GM21825 (cell line): ENCODE results near the gene TPO.
"Not testable (repeated sequence)": the region's sequence is repeated elsewhere in the genome, so short reads cannot be mapped to it uniquely, and the experiment has no call there.

ENCODE experiments used
- ATAC-seq: cut with Tn5 transposase; IDR thresholded peaks from one replicate; pipeline ENCODE4 v1.9.1; 2021; ENCODE audit warnings: mild to moderate bottlenecking, moderate library complexity; ENCODE audit not compliant: unreplicated experiment

TPO gene

DNA sequence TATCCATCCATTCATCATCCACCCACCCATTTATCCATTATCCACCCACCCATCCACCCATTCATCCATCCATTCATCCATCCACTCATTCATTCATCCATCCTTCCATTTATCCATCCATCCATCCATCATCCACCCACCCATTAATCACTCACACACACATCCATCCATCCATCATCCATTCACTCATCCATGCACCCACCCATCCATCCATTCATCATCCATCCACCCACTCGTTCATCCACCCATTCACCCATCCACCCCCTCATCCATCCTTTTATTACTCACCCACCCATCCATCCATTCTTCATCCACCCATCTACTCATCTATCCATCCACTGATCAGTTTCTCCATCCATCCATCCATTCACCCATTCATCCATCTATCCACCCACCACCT lies 8.1 kb upstream of the TPO start:
- ATAC-seq = no peak

DNA sequence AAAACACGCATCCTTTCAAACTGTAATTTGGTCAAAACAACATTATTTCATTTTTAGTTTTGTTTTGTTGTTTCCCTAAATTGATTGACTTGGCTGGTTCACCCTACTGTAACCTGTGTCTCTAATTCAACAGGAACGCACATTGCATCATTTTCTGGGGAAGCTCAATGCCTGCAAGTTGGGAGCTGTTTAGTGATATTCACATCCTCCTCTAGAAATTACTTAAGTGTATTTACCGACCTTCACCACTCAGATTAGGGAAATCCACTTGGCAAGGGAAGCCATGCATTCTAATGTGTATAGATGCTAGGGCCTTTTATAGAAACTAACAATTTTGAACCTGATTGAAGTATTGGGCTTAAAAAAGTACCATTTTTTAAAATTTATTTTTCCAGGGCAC lies 7.3 kb upstream of the TPO start:
- ATAC-seq = no peak

DNA sequence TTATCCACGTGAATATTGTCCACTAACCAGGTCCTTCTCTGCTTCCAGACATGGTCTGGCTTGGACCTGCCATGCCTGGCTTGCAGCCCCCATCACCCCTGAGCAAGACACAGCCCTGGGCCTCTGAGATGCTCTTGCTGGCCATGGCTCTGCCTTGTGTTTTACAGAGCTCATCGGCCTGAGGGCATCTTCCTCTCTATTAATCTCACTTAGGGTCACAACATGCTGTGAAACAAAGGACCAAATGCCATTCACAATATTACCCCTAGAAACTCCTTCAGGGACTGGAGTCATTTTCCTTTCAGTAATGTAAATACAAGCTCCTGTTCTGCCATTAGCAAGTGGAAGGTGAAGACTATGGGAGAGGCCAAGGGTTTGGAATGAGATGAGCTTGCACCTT lies 6.8 kb upstream of the TPO start:
- ATAC-seq = no peak

DNA sequence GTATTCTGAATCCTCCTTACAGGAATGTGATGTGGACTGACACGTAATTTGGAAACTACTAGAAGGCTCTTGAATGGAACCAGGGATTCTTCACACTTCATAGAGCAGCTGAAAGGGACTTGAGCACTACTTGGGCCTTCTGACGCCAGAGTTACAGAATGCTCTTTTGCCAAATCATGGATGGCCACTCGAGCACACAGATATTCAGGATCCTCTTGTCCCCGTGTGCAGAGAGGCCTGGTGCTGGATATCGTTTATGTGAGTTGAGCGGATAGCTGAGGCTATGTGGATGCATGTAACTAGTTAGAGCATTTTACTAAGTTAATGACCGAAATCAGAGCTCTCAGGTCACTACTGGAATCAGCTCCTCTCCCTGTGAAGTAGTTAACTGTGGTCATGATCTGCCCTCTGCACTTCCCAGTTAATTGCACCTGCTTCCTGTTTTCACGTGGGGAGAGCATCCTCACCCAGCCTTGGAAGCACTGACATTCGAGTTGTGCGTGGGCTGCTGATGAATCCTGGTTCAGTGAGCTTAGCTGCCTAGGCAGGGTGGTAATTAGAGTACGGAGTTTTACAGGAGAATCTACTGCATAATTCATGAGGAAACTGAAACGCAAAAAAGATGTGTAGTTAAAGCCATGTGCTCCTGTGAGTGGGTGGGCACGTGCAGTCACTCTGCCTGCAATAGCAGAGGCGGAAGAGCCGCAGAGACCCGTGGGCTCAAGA lies 5.2 kb upstream of the TPO start:
- no peak for ATAC-seq

DNA sequence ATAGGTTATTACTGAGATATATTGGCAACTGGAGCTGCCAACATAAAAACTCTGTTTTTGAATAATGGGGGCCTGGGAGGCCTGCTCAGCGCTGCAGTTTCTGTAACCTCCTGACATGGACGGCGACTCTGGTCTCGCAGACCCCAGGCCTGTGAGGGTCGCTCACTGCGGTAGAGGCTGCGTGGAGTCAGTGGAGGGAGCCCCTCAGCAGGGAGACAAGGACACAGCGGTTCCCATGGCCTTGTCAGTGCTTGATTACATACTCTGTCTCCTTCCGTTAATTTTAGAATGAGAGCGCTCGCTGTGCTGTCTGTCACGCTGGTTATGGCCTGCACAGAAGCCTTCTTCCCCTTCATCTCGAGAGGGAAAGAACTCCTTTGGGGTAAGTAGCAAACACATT lies 858 bp downstream of the TPO start:
- ATAC-seq = no peak

DNA sequence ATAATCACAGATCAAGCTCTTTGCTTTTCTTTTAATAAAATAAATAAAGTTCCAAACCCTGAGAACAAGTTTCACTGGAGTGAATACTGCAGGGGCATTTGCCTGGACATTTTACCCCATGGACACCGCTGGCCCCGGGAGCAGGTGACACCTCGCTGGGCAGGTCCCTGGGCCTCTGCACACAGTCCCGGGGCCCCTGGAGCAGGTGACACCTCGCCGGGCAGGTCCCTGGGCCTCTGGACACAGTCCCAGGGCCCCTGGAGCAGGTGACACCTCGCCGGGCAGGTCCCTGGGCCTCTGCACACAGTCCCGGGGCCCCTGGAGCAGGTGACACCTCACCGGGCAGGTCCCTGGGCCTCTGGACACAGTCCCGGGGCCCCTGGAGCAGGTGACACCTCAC lies 1.6 kb downstream of the TPO start:
- ATAC-seq = not testable (repeated sequence)

DNA sequence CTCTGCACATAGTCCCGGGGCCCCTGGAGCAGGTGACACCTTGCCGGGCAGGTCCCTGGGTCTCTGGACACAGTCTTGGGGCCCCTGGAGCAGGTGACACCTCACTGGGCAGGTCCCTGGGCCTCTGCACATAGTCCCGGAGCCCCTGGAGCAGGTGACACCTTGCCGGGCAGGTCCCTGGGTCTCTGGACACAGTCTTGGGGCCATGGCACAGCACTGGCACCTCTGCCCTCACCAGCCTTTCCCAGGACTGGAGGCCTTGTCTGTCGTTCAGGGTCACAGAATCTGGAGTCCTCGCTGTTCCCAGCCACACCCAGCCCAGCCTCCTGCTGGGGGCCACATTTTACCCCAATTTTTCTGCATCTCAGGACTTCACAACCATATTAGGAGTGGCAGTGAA lies 2.2 kb downstream of the TPO start:
- ATAC-seq = no peak

DNA sequence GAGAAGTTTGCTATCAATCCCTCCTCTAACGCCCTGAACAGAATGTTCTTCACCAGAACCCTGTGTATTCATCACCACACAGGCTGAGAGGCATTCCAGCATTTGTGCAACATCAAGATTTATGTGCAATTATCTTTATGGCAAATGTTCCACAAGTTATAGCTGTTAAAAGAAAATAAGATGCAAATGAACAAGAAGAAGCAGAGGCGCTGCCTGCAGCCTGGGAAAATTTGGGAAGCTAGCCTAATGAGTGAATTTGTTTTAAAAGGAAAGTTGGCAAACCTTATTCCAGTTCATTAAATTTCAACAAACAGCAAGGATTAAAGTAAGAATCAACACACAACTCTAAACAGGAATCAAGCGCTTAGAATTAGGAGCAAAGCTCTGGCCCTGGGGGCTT lies 5.3 kb downstream of the TPO start:
- ATAC-seq = no peak

DNA sequence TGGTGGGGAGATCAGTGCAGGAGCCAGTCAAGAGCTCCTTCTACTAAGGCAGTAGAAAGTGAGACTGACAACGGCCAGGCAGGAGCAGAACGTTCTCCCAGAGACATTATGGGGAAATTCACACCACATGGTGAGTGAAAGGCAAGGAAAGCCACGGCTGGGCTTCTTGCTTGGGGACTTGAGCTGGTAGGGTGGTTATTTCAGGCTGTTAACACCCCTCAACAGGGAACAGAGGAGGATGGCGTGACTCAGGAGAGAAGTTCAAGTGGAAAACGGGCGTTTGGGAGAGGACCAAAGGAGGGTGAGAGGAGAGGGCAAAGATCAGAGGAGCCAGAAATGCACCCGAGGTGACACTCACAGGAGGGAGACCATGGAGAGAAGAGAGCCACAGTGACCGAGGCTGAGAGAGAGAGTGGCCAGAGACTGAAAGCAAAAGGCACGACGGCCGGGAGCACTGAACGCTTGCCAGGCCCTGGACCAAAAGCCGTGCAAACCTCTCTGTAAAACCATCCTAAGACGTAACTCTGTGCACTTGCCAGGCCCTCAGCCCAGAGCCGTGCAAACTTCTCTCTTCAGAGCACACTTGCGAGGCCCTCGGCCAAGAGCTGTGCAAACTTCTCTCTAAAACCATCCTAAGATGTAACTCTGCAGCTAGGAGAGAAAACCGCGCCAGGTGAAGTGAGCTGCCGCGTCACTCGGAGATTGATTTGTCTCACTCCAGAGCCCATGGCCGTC lies 7.7 kb downstream of the TPO start:
- ATAC-seq = no peak

DNA sequence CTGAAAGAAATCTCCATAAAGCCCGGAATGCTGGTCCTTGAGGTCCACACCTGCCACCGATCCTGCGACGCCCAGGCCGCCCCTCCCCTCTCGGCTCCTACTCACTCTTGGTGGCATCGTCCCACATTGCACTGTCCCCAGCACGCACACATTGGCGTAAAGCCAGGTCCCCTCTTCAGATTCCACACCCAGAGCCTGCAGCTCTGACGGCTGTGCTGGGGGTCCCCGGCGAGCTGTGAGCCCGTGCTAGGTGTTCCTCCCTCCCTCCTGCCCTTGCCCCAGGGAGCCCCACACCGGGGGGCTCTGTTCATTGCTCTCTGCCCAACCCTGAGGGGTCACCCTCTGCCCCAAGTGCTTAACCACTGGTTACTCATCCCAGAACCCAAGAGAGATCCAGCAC lies 8.5 kb downstream of the TPO start:
- no peak for ATAC-seq

DNA sequence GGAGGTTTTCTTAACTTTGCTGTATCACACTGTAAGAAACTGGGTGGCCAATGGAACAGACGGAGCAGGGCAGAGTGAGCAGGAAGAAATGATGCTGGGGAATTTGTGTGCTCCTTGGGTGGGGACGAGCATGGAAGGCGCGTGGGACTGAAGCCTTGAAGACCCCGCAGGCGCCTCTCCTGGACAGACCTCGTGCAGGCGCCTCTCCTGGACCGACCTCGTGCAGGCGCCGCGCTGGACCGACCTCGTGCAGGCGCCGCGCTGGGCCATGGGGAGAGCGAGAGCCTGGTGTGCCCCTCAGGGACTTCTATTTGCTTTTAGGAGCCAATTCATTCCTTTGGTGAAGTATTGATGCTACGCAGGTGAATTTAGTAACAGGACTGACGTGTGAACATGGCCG lies 8.9 kb downstream of the TPO start:
- ATAC-seq = no peak

DNA sequence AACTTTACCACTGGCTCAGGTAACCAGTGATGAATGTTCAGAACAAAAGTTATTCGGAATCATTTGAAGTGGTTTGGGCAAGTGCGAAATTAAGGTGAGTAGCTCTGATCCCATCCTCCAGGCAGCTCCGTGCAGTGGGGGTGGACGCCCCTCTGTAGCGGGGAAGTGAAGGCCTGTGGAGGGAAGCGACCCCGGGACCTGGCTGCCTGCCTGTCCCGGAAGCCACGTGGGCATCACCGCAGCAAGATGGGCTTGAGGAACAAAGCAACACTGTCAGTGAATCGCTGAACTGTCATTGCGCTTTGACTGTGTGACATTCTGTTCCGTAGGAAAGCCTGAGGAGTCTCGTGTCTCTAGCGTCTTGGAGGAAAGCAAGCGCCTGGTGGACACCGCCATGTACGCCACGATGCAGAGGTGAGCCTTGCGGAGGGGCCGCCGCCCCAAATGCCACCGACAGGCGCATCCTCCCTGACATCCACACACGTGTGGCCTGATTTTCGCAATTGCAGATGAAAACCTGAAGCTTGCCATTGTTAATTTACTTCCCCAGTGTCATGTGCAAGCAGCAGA lies 9.5 kb downstream of the TPO start:
- no peak for ATAC-seq

DNA sequence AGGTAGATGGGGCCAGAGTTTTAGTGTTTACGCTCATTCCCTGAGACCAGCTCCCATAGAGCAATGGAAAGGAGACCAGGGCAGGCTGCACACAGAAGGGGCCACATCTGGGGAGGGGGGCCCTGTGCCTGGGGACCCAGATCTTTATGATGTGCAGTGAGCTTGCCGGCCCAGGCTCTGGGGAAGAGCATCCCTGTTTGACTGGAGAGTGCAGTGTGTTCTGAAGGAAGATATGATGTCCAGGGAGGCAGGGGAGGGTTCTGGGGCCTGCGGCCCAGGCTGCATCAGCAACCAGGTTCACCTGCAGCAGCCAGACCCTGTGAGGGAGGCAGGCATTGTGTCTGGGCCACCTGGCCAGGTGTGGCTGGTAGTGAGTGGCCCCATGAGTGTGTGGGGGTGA lies 13.8 kb downstream of the TPO start:
- ATAC-seq = no peak

DNA sequence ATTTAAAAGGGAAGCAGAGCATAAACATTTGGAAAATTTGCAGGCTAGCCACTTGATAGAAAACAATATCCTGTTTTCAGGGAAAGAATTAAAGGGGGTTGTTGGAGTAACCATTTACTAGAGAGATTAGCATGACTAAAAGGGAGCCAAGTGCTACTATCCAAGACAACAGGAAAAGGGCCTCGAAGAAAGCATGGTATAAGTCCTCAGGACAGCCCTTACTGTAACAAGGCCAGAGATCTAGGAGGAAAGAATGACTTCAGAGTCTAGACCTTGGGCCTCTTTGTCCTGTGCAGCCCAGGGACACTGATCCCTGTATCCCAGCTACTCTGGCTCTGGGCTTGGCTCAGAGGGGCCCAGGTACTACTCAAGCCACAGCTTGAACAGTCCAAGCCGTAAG lies 16.6 kb downstream of the TPO start:
- no peak for ATAC-seq

DNA sequence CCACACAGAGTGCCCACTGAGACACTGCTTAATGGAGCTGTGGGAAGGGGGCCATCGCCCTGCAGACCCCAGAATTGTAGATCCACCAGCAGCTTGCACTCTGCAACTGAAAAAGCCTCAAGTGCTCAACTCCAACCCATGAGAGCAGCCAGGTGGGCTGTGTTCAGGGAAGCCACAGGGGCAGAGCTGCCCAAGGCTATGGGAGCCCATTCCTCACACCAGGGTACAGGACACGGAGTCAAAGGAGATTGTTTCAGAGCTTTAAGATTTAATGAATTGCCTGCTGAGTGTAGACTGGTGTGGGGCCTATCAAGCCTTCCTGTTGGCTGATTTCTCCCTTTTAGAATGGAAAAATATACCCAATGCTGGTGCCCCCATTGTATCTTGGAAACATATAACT lies 17.2 kb downstream of the TPO start:
- ATAC-seq = no peak

DNA sequence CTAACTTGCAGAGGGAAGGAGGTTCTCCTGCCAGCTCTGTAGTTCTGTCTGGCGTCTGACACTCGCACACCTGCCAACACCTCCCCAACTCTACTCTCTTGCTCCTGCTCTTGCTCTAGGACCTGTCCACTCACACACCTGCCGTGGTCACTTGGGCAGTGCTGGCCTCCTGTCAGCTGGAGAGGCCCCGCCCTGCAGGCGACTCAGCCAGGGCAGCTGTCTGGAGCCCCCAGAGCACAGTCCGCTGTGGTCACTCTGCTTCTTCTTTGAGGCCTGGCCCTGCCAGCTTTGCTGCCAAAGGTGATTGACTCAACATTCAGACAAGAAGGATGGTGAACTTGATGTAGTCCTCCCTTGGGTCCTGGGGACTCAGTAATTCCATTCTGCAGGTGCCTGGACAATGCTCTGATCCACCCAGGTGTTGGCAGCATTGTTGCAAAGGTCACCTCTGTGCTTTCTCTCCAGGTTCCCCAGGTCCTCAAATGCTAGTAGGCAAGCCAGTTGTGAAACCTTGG lies 18.7 kb downstream of the TPO start:
- ATAC-seq = no peak

DNA sequence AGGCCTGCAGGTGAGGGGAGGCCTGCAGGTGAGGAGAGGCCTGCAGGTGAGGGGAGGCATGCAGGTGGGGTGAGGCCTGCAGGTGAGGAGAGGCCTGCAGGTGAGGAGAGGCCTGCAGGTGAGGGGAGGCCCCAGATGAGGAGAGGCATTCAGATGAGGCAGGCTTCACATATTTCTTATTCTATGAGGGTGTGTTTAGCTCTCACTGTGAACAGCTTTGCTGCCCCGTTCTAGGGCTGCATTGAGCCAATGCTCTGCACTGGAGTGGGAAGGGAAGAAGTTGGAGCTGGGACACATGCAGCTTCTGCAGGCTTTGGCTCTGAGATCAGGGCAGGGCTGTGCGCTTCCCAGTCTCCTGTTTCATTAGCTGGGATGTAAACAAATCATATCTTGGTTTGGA lies 19.5 kb downstream of the TPO start:
- ATAC-seq = no peak

DNA sequence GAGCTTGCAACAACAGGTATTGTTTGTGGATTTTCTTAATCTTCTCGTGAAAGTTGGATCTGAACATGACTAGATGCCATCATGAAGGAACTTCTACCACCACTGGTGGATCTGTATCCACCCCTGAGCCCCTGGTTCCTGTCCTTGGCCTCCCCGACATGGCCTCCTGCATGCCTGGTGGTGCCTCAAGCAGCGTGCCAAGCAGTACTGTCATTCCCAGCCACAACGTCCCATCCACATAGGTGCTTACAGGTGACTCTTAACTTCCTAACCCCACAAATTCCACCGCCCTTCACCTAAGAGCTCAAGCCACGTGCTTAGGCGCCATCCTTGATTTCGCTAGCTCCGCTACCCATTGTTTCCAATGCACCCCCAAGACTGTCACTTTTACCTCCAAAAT lies 23.1 kb downstream of the TPO start:
- ATAC-seq = no peak

DNA sequence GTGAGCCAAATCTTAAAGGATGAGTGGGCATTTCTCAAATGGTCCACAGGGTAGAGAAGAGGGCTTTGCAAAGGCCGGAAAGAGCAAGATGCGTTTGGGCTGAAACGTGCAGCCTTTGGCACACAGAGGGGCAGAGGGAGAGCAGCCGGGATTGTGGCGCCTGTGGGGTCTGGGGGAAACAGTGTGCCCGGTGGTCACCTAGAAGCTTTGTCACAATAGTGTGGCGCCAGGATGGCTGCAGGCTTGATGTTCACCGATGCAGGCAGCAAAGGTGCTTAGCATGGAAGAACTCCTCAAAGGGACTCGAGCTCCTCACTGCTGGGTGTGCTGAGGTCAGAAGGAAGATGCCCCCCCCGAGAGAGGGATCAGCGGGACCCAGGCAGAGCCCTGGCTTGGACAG lies 23.8 kb downstream of the TPO start:
- no peak for ATAC-seq

DNA sequence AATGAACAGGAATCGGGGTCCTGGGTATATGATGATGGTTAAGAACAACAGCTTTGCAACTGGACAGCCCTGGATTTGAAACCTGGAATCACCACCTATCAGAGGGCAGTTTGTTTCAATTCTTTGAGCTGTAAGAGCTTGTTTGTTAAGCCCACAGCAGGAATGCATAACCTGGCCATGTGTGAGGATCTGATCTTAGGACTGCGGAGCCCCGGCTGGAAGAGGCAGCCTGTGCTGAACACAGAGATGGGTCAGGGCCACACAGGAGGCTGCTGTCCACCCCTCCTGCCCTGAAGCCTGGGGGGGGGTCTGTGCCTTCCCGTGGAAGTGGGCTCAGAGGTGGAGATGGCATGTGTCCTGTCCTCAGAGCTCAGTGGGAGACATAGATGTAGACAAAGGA lies 24.3 kb downstream of the TPO start:
- no peak for ATAC-seq

DNA sequence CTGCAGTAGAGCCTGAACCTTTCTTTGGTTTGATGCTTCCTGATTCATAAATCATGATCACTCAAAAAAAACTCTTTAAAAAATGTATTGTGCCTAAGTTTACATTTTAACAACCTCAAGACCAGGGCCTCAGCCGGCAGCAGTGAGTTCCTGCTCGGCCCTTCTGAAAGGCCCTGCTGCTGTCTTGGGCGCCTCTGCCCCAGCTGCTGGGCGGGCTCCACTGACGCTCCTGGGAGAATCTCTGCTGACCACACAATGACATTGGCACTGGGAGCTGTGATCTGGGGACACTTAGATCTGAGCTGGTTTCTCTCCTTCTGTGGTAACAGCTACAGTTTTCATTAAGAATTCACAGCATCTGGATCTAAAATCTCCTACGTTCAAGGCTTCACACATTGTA lies 25.7 kb downstream of the TPO start:
- ATAC-seq = no peak

DNA sequence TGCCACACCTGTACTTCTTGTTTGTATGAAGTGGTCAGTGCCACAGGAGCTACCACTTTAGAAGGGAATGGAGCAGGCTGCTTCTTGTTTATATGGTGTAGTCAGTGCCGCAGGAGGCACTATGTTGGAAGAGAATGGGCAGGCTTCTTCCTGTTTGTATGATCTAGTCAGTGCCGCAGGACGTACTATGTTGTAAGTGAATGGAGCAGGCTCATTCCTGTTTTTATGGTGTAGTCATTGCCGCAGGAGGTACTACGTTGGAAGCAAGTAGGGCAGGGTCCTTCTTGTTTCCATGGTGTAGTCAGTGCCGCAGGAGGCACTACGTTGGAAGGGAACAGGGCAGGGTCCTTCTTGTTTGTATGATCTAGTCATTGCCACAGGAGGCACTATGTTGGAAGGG lies 27.3 kb downstream of the TPO start:
- ATAC-seq = no peak
